RPMI7951 (cell line): ENCODE data around the gene YWHAH. TPM values are rescaled to one million over a fixed set of nuclear protein-coding genes. Genes with fewer than 3 reads are reported as not detected.
A peak's percentile ranks its signal among the peaks of the same experiment; 100 is the strongest.

Source experiments
- DNase-seq: peaks from one replicate; pipeline ENCODE4 v3.0.0-alpha.2; 2012; ENCODE audit warnings: low read depth
- total RNA-seq: library from RNA; depleted of rRNA; stranded (reverse); fragments of >200 nt; shearing (Covaris generic); gene quantifications from 2 replicates; pipeline ENCODE4 v1.2.3, GENCODE V29; 2014

The YWHAH gene
- total RNA-seq, 1 experiment from 2014 or later: 176 TPM

DNA sequence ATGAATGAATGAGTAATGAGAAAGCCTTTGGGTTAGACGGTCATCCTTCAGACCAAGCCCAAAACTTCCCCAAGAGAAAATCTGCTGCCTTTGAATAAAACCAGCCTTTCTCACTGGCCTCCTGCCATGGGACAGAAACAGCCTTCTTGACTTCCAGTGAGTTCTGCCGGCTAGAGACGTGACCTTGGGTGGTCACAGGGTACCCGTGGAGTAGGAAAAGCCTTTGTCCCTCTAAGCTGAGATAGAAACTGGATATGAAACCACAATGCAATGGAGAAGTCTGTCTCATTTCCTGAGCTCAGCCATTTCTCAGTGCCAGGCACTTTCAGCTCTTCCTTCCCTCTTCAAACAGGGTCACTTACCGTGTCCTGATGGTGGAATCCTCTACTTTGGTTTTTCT lies 21.2 kb upstream of the YWHAH start:
- DNase-seq: peak; percentile 40

DNA sequence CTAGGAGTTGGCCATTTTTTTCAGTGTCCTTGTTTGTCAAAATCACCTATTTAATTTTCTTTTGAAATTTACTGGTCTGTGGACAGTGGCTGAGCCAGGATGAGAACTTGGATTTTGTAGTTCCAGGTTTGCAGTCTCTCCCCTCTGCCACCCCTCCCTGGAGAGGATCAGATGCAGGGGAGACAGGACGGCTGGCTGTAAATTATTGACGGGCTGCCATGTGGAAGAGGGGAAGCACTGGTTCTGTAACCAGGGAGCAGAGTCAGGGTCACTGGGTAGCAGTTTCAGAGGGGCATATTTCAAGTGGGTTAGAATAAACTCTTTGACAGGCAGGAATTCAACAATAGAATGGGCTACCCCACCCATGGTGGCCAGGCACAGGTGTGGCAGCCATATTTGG lies 20.6 kb upstream of the YWHAH start:
- no peak for DNase-seq

GRCh38 chr22:31925056-31925455 lies 19.3 kb upstream of the YWHAH start:
- no peak for DNase-seq

DNA sequence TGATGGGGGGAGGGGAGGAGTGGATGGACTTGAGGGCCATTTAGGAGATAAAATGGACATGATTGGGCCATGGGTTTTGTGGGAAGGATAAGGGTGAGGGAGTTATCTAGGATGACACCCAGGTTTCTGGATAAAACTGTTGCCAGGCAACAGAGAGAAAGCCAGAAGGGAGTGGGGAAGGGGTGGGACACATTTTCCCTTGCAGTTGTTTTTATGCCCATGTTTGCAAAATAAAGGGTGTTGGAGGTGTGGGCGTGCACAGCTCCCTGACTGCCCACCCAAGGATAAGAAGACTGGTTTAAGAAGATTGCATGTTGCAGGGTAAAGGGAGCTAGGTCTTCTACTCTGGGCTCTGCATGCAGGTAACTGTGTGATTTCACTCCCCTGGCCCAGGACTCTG lies 18.3 kb upstream of the YWHAH start:
- no peak for DNase-seq

GRCh38 chr22:31926969-31927368 lies 17.4 kb upstream of the YWHAH start:
- no peak for DNase-seq

GRCh38 chr22:31927562-31927961 lies 16.8 kb upstream of the YWHAH start:
- no peak for DNase-seq

GRCh38 chr22:31929167-31929930 lies 15.0 kb upstream of the YWHAH start:
- DNase-seq: no peak

DNA sequence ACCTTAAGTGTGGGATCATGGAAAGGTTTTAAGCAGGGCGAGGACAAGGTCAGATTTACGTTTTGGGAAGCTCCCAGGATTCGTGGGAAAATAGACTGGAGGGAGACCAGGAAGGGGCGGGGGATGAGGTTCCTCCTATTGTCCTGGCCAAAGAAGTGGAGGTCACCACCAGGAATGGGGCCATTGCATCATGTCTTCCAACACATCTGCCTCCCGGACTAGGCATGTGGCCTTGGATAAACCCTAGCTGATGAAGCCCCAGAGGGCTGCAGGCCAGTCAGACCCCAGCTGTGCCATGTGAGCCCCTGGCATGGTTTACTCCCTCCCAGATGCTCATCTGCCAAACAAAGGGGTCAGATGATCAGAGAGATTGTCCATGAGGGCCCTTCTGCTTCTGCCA lies 11.5 kb upstream of the YWHAH start:
- DNase-seq: no peak

- DNase-seq: no peak
Measured at GRCh38 chr22:31933406-31933805, 10.9 kb upstream of the YWHAH start.

DNA sequence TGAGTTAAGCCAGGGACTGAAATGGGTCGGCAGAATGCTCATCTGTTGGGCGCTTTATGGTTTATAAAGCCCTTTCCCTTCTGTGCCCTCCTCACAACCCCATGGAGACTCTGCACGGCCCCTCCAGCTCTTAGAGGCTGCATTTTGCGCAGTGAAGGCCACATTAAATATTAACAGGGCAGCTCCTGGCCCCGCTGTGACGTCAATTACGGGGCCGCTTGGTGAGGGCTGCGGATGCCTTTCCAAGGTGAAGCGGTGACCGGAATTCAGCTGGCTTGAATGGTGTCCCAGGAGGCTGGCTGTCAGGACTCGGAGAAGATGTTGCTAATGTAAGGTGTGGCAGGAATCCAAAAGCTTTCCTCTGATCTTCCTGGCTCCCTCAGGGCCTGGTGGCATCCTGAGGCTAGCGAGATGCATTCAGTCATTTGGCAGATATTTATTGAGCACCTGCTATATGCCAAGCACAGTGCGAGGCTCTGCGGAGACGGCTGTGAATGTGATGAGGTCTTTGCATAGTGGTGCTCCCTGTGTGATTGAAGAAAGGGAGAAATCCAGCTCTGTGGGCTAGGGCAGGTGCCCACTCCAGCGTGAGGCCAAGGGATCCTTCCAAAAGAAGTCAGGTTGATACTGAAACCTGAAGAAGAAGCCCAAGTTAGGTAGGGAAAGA lies 10.4 kb upstream of the YWHAH start:
- no peak for DNase-seq

GRCh38 chr22:31935961-31936635 lies 8.2 kb upstream of the YWHAH start:
- DNase-seq: no peak

- no peak for DNase-seq
Measured at GRCh38 chr22:31937341-31937740, 7.0 kb upstream of the YWHAH start.

- no peak for DNase-seq
Measured at GRCh38 chr22:31938296-31938695, 6.0 kb upstream of the YWHAH start.

DNA sequence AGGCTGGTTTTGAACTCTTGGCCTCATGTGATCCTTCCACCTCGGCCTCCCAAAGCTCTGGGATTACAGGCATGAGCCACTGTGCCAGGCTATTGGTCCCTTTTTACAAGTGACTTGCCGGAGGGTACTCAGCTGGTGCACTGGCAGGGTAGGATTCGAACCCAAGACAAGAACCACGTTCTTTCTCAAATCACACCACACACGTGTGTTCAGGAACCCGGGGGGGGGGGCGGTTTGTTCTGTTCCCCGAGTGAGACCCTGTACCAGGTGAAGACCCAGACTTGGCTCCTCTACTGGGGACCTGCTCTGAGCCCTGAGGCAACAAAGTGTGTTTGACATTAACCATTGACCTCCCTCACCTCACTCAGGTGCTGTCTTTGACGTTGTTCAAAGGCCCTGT lies 3.8 kb upstream of the YWHAH start:
- no peak for DNase-seq

- no peak for DNase-seq
Measured at GRCh38 chr22:31942091-31942490, 2.2 kb upstream of the YWHAH start.

DNA sequence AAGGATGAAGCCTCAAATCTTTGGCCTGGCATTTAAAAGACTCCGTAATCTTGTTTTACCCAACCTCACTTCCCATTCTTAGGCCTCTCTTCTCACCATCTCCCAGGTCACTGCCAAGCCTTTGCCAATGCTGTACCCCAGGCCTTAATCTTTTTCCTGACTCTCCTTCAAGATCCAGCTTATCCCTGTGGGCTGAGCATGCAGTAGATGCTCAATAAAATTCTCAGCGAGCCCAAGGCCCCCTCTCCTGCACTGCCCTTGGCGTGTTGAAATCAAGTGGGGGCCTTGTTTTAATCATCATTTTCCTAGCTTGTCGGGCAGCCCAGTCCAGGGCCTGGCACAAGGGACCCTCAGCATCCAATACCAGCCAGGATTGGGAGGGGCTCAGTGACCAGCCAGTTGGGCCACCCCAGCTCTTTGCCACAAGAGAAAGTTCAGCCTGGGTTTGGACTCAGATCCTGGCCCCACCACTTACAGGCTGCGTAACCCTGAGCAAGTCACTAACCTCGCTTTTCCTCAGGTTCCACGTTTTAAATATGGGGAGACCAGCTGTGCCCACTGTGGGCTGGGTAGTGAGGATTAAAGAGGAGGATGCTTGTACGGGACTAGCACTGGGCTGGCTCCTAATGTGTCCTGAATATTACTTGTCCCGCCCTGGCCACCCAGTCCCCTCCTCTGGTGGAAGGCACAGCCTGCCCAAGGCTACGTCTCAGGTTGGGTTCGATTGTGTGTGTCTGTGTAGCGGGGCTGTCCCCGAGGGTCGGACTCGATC lies 943 bp upstream of the YWHAH start:
- no peak for DNase-seq

DNA sequence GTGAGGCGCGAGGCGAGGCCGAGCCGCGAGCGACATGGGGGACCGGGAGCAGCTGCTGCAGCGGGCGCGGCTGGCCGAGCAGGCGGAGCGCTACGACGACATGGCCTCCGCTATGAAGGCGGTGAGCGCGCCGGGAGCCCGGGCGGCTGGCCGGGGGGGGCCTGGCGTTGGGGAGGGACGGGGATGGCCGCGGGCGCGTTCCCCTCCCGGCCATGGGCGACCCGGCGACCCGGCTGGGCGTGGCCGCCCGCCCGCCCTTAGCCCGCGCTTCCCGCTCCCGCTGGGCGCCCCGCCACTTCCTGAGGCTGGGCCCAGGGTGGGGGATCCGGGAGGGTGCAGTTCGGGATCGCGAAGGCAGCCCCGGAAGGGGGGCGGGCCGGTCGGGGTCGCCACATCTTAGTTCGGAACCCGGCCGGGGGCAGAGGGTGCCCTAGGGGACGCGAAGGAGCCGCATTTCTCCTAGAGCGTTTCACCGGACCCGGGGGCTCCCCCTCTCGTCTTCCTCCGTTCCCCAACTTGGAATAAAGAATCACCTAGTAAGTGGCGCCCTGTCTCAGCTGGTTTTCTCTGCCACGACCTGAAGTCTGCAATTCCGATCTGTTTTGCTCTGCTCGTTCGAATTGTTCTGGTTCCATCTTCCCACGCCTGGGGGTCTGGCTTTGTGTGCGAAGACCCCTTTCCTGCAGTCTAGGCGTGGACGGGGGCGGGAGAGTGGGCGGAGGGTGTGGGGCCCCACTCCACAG lies 536 bp downstream of the YWHAH start:
- DNase-seq: peak; percentile 25

DNA sequence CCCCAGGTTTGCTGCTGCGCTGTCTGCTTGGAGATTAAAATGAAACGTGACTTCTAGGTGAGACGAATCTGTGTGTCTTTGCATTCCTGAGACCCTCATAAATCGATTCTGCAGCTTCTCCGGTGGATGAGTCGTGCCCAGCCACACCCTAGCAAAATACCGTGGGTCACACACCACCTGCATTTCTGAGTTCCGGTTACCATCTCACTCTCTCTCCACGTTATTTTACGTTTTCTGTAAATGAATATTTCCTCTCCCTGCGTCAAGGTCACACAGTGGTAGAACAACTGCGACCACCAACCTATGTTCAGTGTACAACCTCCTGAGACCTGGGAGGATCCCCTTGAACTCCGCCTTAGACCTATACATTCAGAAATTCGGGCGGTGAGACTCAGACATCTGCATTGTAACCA lies 1.1 kb downstream of the YWHAH start:
- DNase-seq: no peak

DNA sequence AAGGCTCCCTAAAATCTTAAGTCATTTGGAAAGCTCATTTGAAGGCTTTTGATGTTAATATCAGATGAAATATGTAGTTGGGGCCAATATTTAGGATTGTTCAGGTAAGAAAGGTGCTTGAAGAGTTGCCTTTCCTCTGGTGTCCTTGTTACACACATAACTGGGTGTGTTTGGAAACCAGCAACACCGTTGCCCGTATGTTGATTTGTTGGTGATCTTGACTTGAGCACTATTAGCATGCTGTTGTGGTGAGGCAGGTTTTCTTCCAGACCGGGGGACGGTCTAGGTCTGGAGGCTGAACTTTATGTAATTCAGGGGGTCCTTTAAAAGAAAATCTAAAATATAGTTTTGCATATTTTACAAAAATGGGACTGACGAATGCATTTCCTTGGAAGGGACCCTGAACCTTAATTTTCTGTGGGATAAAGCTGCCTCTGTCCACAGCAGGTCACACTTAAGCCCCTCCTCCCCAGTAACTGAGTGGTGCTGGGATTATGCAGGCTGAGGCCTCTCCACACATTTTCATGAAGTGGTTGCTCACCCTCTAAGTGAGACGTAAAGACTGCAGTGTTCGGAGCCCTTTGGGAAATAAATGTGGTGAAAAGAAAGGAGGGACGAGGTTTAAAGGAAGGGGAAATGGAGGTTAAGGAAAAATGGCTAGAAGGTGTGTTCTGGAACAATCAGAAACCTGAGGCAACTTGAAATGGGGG lies 1.8 kb downstream of the YWHAH start:
- no peak for DNase-seq

DNA sequence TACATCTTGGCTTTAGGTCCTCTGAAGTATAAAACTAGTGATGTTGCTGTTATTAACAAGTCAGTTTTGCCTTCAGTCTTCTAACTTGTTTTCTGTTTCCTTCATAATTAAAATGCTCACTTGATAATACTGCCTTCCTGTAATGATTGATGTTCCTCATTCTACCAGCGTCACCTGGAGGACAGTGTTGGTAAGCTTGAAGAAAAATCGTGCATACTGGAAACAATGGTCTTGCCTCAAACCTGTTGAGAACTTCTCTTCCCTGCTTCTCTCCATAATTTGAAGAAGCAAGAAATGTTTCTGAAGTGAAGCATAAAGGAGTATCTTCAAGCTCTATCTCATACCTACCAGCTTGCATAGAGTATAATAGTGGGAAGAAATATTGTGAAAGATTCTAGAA lies 3.0 kb downstream of the YWHAH start:
- DNase-seq: peak; percentile 29

DNA sequence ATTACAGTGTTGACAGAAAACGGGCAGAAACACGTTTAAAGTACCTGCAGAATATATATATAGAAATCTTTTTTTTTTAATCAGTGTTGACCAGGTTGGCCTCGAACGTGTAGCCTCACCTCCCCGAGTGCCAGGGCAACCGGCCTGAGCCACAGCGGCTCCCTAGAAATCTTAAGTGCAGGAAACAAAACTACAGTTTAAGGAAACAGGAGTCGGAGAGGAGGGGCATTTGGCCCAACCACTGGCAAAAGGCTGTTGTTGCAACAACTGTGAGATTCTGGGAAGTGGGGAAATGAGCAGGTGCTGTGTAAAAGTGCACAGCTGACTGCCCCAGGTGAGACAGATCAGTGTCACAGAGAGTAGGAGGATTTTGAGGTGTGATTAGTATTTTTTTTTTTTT lies 3.7 kb downstream of the YWHAH start:
- DNase-seq: no peak
